Osteoblast (primary cell): Measurements from ENCODE around the gene THSD8. TPM values are rescaled to one million over a fixed set of nuclear protein-coding genes. Genes with fewer than 3 reads are reported as not detected.

ENCODE experiments used
- DNase-seq: peaks from one replicate; pipeline ENCODE4 v3.0.0; 2011; ENCODE audit warnings: low spot score, mixed read lengths; ENCODE audit not compliant: insufficient read length; ENCODE audit errors: missing footprints
- H2AFZ ChIP-seq: 2 replicates; pipeline ENCODE4 v1.6.0; 2011; ENCODE audit warnings: mild to moderate bottlenecking, low read length
- H3K27ac ChIP-seq: 2 replicates; pipeline ENCODE4 v1.5.1; 2011; ENCODE audit warnings: mild to moderate bottlenecking, low read depth, low read length, moderate library complexity
- H3K27me3 ChIP-seq: 2 replicates; pipeline ENCODE4 v1.6.0; 2012; ENCODE audit warnings: mild to moderate bottlenecking, control low read depth, inconsistent platforms, low read length, moderate library complexity; ENCODE audit not compliant: insufficient read depth
- H3K36me3 ChIP-seq: 2 replicates; pipeline ENCODE4 v1.5.1; 2011; ENCODE audit warnings: mild to moderate bottlenecking, low read length, control low read depth, moderate library complexity; ENCODE audit not compliant: insufficient read depth
- H3K4me1 ChIP-seq: 2 replicates; pipeline ENCODE4 v1.5.1; 2011; ENCODE audit warnings: mild to moderate bottlenecking, low read length, control low read depth, moderate library complexity; ENCODE audit not compliant: insufficient read depth
- H3K4me2 ChIP-seq: 2 replicates; pipeline ENCODE4 v1.6.0; 2011; ENCODE audit warnings: mild to moderate bottlenecking, low read length; ENCODE audit not compliant: insufficient read depth
- H3K4me3 ChIP-seq: fragments of 200-600 bp; sonication (generic); 3 replicates; pipeline ENCODE4 v1.5.1; 2012; ENCODE audit warnings: mild to moderate bottlenecking, low read length, inconsistent platforms; ENCODE audit not compliant: insufficient read depth
- H3K79me2 ChIP-seq: 2 replicates; pipeline ENCODE4 v1.6.0; 2012; ENCODE audit warnings: mild to moderate bottlenecking, low read length, control low read depth, inconsistent platforms; ENCODE audit not compliant: insufficient read depth
- H3K9me3 ChIP-seq: 2 replicates; pipeline ENCODE4 v1.5.1; 2011; ENCODE audit warnings: low read depth, low read length, control low read depth
- H4K20me1 ChIP-seq: 2 replicates; pipeline ENCODE4 v1.6.0; 2012; ENCODE audit warnings: mild to moderate bottlenecking, low read length, control low read depth; ENCODE audit not compliant: insufficient read depth
- total RNA-seq: library from RNA; depleted of rRNA; stranded (reverse); fragments of >200 nt; gene quantifications from 2 replicates; pipeline ENCODE4 v1.2.3, GENCODE V29; 2012
- TF ChIP-seq, protein P1 (sequence below): IDR thresholded peaks from 2 replicates; pipeline ENCODE4 v1.5.1; 2011; ENCODE audit warnings: mild to moderate bottlenecking, low read depth, low read length, moderate library complexity; ENCODE audit errors: extremely low read depth

Gene THSD8
- total RNA-seq, 1 donor = not detected

GRCh38 chr19:12789904-12790619 lies 11.8 kb upstream of the THSD8 start:
- peaks cover 21% of the 10 kb centered on the region for H3K79me2 ChIP-seq
- H3K4me2 ChIP-seq = peak overlapping the region; percentile 88
- H3K4me3 ChIP-seq = peak overlapping the region; percentile 98
- H3K4me1 ChIP-seq = peaks cover 30% of the 10 kb centered on the region
- peaks cover 12% of the 10 kb centered on the region for H4K20me1 ChIP-seq
- TF ChIP-seq, protein P1, sequence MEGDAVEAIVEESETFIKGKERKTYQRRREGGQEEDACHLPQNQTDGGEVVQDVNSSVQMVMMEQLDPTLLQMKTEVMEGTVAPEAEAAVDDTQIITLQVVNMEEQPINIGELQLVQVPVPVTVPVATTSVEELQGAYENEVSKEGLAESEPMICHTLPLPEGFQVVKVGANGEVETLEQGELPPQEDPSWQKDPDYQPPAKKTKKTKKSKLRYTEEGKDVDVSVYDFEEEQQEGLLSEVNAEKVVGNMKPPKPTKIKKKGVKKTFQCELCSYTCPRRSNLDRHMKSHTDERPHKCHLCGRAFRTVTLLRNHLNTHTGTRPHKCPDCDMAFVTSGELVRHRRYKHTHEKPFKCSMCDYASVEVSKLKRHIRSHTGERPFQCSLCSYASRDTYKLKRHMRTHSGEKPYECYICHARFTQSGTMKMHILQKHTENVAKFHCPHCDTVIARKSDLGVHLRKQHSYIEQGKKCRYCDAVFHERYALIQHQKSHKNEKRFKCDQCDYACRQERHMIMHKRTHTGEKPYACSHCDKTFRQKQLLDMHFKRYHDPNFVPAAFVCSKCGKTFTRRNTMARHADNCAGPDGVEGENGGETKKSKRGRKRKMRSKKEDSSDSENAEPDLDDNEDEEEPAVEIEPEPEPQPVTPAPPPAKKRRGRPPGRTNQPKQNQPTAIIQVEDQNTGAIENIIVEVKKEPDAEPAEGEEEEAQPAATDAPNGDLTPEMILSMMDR = no peak
- DNase-seq = peak; percentile 100
- H3K27me3 ChIP-seq = no peaks in the 10 kb centered on the region
- H3K36me3 ChIP-seq = no peaks in the 10 kb centered on the region
- H3K27ac ChIP-seq = peak overlapping the region; percentile 92
- H3K9me3 ChIP-seq = no peaks in the 10 kb centered on the region
- peak overlapping the region; percentile 44 for H2AFZ ChIP-seq

- Histone ChIP-seq H2AFZ (no peak overlapping the region), H3K4me1 (peaks cover 30% of the 10 kb centered on the region)
- DNase-seq = peak; percentile 88
Measured at GRCh38 chr19:12790628-12791344, 11.1 kb upstream of the THSD8 start.

GRCh38 chr19:12791345-12792050 lies 10.4 kb upstream of the THSD8 start, which contains the start of gene JUNB:
JUNB (plus strand) TSS chr19:12791486; CDS start chr19:12791772, 286 bp downstream.
- no peak within 1 kb of the TSS for H2AFZ ChIP-seq
- H3K9me3 ChIP-seq = no peaks in the 10 kb centered on the region
- H3K27me3 ChIP-seq = no peaks in the 10 kb centered on the region
- H3K27ac ChIP-seq = peak within 1 kb of the TSS; percentile 92
- peak within 1 kb of the TSS; percentile 88 for H3K4me2 ChIP-seq
- H3K79me2 ChIP-seq = peaks cover 21% of the 10 kb centered on the region
- DNase-seq = peak; percentile 100
- no peaks in the 10 kb centered on the region for H3K36me3 ChIP-seq
- peak within 1 kb of the TSS; percentile 98 for H3K4me3 ChIP-seq
- TF ChIP-seq, protein P1 = no peak
- peaks cover 12% of the 10 kb centered on the region for H4K20me1 ChIP-seq
- H3K4me1 ChIP-seq = peaks cover 30% of the 10 kb centered on the region

More at GRCh38 chr19:12790628-12791344, 11.1 kb upstream of the THSD8 start:
- Histone ChIP-seq H3K4me2 (peak overlapping the region; percentile 88), H3K79me2 (peaks cover 21% of the 10 kb centered on the region), H3K36me3 (no peaks in the 10 kb centered on the region), H3K27me3 (no peaks in the 10 kb centered on the region), H3K9me3 (no peaks in the 10 kb centered on the region), H3K27ac (peak overlapping the region; percentile 92), H3K4me3 (peak overlapping the region; percentile 98), H4K20me1 (peaks cover 12% of the 10 kb centered on the region)
- TF ChIP-seq, protein P1 = no peak
